NCI-H1105 treated with DMSO at 0.1 percent for 48 hours (cell line): ENCODE measurements around the gene SHMT2.

ENCODE experiments used
- DNase-seq: peaks from one replicate; lab custom pipeline; 2025; lab: John Stamatoyannopoulos, UW

SHMT2 gene

GRCh38 chr12:57240066-57240921 lies 10.8 kb downstream of the SHMT2 start:
- peak; percentile 46 for DNase-seq

- peak; percentile 16 for DNase-seq
Measured at GRCh38 chr12:57240926-57241401, 11.5 kb downstream of the SHMT2 start.

- peak; percentile 33 for DNase-seq
Measured at GRCh38 chr12:57241402-57242310, 12.1 kb downstream of the SHMT2 start.

- DNase-seq, result peak; percentile 72
Measured at GRCh38 chr12:57242329-57242690, 12.8 kb downstream of the SHMT2 start.

- DNase-seq, result peak; percentile 78
Measured at GRCh38 chr12:57242691-57243454, 13.4 kb downstream of the SHMT2 start.

- peak; percentile 45 for DNase-seq
Measured at GRCh38 chr12:57243521-57244311, 14.2 kb downstream of the SHMT2 start.

- DNase-seq, result no peak
Measured at GRCh38 chr12:57244312-57244696, 14.8 kb downstream of the SHMT2 start.

GRCh38 chr12:57247041-57247440 lies 17.5 kb downstream of the SHMT2 start:
- DNase-seq, result no peak

GRCh38 chr12:57248934-57249742 lies 19.6 kb downstream of the SHMT2 start:
- DNase-seq, result no peak

- no peak for DNase-seq
Measured at GRCh38 chr12:57250541-57250940, 21.0 kb downstream of the SHMT2 start.

- no peak for DNase-seq
Measured at GRCh38 chr12:57250956-57251355, 21.4 kb downstream of the SHMT2 start, which contains the start of gene STAC3. TSS of gene STAC3 (minus strand) at chr12:57251187. CDS start at chr12:57249636, 1,551 bp downstream.

GRCh38 chr12:57254506-57255280 lies 25.2 kb downstream of the SHMT2 start:
- no peak for DNase-seq

- no peak for DNase-seq
Measured at GRCh38 chr12:57255916-57256315, 26.4 kb downstream of the SHMT2 start.

GRCh38 chr12:57258977-57259970 lies 29.8 kb downstream of the SHMT2 start:
- DNase-seq, result no peak

- no peak for DNase-seq
Measured at GRCh38 chr12:57260366-57260765, 30.9 kb downstream of the SHMT2 start.

GRCh38 chr12:57261428-57261865 lies 31.9 kb downstream of the SHMT2 start:
- DNase-seq, result peak; percentile 92

GRCh38 chr12:57262126-57262822 lies 32.8 kb downstream of the SHMT2 start:
- peak; percentile 13 for DNase-seq
